Measurements from ENCODE around the gene PTH1R.

Gene PTH1R

DNA sequence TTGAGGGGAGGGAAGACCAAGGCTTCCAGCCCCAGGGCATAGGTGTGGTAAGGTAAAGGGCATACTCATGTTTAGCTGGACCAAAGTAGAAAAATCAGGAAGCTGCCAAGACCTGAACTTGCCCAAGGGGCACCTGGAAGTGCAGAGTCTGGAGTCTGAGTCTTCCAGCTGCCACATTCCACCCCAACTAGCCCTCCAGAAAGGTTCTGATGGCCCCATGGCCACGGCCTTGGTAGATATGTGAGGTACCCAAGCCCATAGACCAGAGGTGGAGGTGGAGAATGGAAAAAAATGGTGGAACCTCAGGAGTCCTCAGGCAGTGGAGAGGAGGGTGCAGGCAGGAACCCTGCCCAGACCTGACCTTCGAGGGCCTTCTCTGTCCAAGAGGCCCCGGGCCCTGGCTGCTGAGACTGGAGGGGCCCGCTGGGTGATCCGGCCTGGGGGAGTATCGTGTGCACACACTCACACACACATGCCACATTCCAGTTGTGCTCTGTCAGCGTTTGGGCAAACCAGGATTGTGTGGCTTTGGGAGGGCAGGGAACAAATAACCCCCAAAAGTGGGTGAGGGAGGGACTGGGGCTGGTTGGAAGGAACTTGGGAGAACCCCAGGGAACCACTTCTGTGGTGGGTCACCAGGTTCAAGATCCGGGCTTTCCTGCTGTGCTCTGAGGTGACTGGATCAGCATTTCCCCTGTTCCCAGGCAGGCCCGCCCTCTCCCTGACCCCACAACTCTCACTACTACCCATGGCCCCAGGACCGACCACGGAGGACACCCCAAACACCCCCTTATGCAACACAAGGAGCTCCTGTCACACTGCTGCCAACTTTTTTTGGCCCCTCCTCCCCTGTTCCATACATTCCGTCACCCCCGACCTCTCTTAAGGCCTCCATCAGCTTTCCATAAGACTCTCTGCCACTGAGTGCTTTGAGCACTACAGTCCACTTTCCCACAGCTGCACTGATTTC is 25.9 kb upstream of the PTH1R start:
- H3K27me3 ChIP-seq (ENCODE audit: low read depth, low read length), result no peaks in the 10 kb centered on the region
- peaks cover 0 to 1% of the 10 kb centered on the region in 2 donors for H3K4me1 ChIP-seq (ENCODE audit: control insufficient read depth in 1 of 2, insufficient read depth in 2 of 2, low read length in 2 of 2)
- H3K36me3 ChIP-seq (ENCODE audit: control insufficient read depth in 1 of 2, insufficient read depth in 2 of 2, low read length in 2 of 2), result no peaks in the 10 kb centered on the region
- no peaks in the 10 kb centered on the region for H3K9me3 ChIP-seq (ENCODE audit: control insufficient read depth in 1 of 2, low read length in 2 of 2)
- H3K27ac ChIP-seq (ENCODE audit: low read length), result no peak overlapping the region
- H3K4me3 ChIP-seq (ENCODE audit: low read depth in 1 of 2, low read length in 2 of 2), result no peak overlapping the region

DNA sequence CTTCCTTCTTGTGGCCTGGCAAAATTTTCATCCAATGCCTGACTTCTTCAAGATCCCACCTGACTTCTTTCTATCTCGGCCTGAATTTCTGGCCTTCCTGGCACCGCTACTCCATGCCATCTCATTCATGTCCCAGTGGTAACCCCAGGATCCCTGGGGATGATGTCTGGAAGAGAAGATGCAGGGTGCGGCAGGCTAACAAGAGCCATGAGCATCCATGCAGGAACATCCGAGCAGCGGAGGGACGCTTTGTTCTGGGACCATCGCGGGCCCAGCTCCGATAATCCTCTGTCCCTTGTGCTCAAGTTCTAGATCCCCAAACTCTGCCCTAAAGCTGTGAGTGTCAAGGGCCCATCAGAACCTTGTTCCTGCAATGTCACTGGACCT is 25.2 kb upstream of the PTH1R start:
- H3K4me3 ChIP-seq (ENCODE audit: low read depth in 1 of 2, low read length in 2 of 2), result no peak overlapping the region
- no peaks in the 10 kb centered on the region for H3K4me1 ChIP-seq (ENCODE audit: control insufficient read depth in 1 of 2, insufficient read depth in 2 of 2, low read length in 2 of 2)
- H3K27ac ChIP-seq (ENCODE audit: low read length), result no peak overlapping the region
- H3K9me3 ChIP-seq (ENCODE audit: control insufficient read depth in 1 of 2, low read length in 2 of 2), result no peaks in the 10 kb centered on the region
- H3K27me3 ChIP-seq (ENCODE audit: low read depth, low read length), result no peaks in the 10 kb centered on the region
- no peaks in the 10 kb centered on the region for H3K36me3 ChIP-seq (ENCODE audit: control insufficient read depth in 1 of 2, insufficient read depth in 2 of 2, low read length in 2 of 2)

DNA sequence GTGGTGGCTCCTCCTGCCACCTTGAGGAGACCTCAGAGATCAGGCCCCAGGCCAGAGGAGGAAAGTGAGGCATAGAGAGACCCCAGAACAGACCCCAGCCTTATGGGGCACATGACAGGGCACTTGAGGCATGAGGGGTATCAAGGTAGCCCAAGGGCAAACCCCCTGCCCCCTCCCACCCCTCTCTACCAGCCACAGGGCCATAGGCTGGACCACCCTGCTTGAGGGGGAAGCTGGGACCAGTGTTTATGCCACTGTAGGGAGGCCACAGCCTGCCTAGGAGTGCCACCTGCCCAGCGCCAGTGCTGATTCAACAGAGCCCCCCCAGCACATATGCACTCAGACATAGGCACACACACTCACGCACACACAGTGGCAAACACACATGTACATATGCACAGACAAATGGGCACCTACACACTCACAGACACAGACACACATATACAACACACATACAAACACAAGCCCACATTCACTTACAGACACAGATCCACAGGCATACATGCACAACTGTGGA is 24.6 kb upstream of the PTH1R start:
- H3K27ac ChIP-seq (ENCODE audit: low read length), result no peak overlapping the region
- no peaks in the 10 kb centered on the region for H3K4me1 ChIP-seq (ENCODE audit: control insufficient read depth in 1 of 2, insufficient read depth in 2 of 2, low read length in 2 of 2)
- no peaks in the 10 kb centered on the region for H3K9me3 ChIP-seq (ENCODE audit: control insufficient read depth in 1 of 2, low read length in 2 of 2)
- H3K36me3 ChIP-seq (ENCODE audit: control insufficient read depth in 1 of 2, insufficient read depth in 2 of 2, low read length in 2 of 2), result no peaks in the 10 kb centered on the region
- H3K27me3 ChIP-seq (ENCODE audit: low read depth, low read length), result no peaks in the 10 kb centered on the region
- no peak overlapping the region for H3K4me3 ChIP-seq (ENCODE audit: low read depth in 1 of 2, low read length in 2 of 2)

DNA sequence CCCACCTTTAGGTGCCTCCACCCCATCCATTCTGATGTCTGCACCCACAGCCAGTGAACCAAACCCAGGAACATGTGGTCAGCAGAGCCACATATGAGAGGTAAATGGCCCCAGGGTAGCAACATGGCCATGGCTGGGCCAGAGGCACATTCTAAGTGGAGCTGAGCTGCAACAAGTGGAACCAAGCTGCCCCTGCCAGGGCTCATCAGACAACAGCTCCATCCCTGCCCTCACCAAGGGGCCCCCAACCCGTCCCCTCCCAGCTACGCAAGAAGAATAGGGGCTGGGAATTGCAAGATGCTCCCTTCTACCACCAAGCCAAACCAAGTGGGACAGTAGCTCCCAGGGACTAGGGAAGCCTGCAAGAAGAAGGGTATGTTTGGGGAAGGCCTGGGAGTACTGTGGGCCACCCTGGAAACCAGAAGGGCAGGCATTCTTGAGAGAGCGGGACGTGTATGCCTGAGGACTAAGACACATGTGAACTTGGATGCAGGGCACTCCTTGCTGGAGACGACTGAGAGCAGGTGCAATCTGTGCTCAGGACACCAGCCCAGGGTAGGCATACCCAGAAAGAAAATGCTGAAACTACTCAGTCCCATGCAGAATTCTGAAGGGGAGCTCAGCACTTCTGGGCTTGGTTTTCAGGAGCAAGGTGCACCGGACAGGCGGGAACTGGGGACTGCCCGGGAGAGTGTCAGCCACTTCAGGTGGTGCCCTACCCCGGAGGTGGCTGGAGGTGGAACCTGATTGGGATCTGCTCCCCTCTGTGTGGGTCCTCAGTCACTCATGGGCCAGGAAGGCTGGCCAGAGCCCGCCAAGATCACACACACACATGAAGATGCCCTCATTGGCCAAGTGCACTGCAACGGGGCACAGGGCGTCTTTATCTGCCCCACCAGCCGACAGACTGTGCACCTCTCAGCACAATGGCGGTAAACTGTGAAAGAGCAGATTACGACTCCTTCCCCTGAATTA is 23.8 kb upstream of the PTH1R start:
- H3K27ac ChIP-seq (ENCODE audit: low read length), result no peak overlapping the region
- no peaks in the 10 kb centered on the region for H3K27me3 ChIP-seq (ENCODE audit: low read depth, low read length)
- H3K4me1 ChIP-seq (ENCODE audit: control insufficient read depth in 1 of 2, insufficient read depth in 2 of 2, low read length in 2 of 2), result no peaks in the 10 kb centered on the region
- H3K9me3 ChIP-seq (ENCODE audit: control insufficient read depth in 1 of 2, low read length in 2 of 2), result no peaks in the 10 kb centered on the region
- no peaks in the 10 kb centered on the region for H3K36me3 ChIP-seq (ENCODE audit: control insufficient read depth in 1 of 2, insufficient read depth in 2 of 2, low read length in 2 of 2)
- H3K4me3 ChIP-seq (ENCODE audit: low read depth in 1 of 2, low read length in 2 of 2), result no peak overlapping the region

DNA sequence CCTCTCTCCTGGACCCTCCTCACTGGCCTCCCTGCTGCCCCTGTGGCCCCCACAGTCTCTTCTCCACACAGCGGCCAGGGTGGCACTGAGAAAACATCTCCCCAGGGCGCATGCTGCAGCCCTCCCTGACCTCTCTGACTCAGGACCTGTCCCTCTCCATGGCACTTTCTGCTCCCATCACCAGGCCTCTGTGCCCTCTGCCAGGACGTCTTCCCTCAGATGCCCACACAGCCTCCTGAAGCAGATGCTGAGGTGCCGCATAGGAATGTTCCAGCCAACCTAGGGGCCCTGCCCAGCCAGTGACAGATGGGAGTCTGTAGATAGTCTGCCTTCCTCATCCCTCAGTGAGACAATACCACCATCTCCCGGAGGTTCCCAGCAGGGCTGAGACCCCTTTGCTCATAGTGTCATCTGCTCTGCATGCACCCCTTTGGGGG is 22.9 kb upstream of the PTH1R start:
- Histone ChIP-seq H3K9me3 (ENCODE audit: control insufficient read depth in 1 of 2, low read length in 2 of 2) (no peaks in the 10 kb centered on the region), H3K4me1 (ENCODE audit: control insufficient read depth in 1 of 2, insufficient read depth in 2 of 2, low read length in 2 of 2) (no peaks in the 10 kb centered on the region), H3K36me3 (ENCODE audit: control insufficient read depth in 1 of 2, insufficient read depth in 2 of 2, low read length in 2 of 2) (no peaks in the 10 kb centered on the region), H3K27ac (ENCODE audit: low read length) (no peak overlapping the region), H3K27me3 (ENCODE audit: low read depth, low read length) (no peaks in the 10 kb centered on the region), H3K4me3 (ENCODE audit: low read depth in 1 of 2, low read length in 2 of 2) (no peak overlapping the region)

DNA sequence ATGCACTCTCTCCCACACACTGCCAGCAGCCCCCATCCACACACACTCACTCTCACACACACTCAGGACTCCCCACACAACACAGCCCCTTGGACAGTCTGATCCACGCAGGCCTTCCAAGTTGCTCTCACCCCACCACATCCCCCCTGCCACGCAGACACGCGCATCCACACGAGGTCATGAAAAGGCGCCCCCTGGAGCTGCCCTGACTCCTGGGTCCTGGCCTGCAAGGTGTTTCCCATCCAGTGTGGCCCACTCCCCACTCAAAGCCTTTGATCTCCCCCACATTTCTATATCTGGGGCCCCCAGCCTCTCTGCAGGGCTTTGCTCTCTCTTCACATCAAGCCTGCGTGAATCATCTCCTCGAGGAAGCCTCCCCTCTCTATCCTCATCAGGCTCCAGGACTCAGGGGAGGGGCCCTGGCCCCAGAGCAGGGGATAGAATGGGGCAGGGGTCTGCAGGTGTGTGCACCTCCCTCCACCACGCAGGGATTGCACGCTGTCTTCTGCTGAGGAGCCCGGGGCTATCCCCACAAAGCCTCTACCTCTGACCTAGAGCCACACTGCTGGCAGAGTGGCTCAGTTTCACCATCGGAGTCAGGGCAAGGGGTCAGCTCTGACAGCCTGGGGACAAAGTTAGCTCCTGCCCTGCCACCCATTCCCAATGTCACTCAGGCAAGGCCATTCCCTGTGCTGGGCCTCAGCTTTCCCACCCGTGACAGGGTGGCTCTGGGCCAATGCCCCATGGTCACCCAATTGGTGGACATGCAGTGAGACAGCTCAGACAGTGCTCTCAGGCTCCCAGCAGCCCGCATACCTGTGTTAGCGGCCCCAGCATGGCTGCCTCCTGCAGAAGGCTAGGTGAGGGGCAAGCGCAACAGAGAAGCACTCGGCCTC is 20.7 kb upstream of the PTH1R start:
- no peaks in the 10 kb centered on the region for H3K36me3 ChIP-seq (ENCODE audit: control insufficient read depth in 1 of 2, insufficient read depth in 2 of 2, low read length in 2 of 2)
- H3K4me1 ChIP-seq (ENCODE audit: control insufficient read depth in 1 of 2, insufficient read depth in 2 of 2, low read length in 2 of 2), result no peaks in the 10 kb centered on the region
- H3K27ac ChIP-seq (ENCODE audit: low read length), result no peak overlapping the region
- no peak overlapping the region for H3K4me3 ChIP-seq (ENCODE audit: low read depth in 1 of 2, low read length in 2 of 2)
- no peaks in the 10 kb centered on the region for H3K9me3 ChIP-seq (ENCODE audit: control insufficient read depth in 1 of 2, low read length in 2 of 2)
- H3K27me3 ChIP-seq (ENCODE audit: low read depth, low read length), result no peaks in the 10 kb centered on the region

DNA sequence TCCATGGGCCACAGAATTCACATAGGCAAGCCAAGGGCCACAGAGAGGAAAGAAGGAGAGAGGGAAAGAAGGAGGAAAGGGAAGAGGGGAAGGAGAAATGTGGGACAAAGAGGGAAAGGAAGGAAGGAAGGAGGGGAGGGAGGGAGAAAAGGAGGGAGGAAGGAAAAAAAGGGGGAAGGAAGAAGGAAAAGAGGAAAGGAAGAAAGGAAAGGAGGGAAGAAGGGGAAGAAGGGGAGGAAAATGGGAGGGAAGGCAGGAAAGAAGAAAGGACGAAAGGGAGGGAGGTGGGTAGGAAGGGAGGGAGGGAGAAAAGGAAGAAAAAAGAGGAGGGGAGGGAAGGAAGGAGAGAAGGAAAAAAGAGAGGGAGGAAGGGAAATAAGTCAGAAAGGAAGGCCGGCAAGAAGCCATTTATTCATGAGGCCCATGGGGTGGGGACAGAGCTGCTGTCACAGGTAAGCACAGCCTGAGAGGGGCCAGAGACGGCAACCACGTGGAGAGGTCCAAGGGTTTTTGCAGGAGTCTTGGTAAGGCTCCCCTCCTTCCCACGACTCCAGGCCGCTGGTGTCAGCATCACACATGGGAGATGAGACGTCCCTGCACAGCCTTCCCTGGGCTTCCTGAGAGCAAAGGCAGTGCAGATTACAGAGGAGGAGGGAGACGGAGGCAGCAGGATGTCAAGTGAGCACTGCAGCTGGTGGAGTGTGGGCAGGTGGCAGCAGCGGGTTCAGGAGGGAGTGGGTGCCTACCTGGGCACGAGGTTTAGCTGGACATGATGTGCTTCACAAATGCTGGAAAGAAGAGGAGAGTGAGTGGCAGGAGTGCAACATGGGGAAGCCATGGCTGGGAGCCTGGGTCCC is 19.8 kb upstream of the PTH1R start:
- no peak overlapping the region for H3K4me3 ChIP-seq (ENCODE audit: low read depth in 1 of 2, low read length in 2 of 2)
- no peak overlapping the region for H3K27ac ChIP-seq (ENCODE audit: low read length)
- no peaks in the 10 kb centered on the region for H3K27me3 ChIP-seq (ENCODE audit: low read depth, low read length)
- H3K9me3 ChIP-seq (ENCODE audit: control insufficient read depth in 1 of 2, low read length in 2 of 2), result no peaks in the 10 kb centered on the region
- H3K36me3 ChIP-seq (ENCODE audit: control insufficient read depth in 1 of 2, insufficient read depth in 2 of 2, low read length in 2 of 2), result no peaks in the 10 kb centered on the region
- H3K4me1 ChIP-seq (ENCODE audit: control insufficient read depth in 1 of 2, insufficient read depth in 2 of 2, low read length in 2 of 2), result no peaks in the 10 kb centered on the region

DNA sequence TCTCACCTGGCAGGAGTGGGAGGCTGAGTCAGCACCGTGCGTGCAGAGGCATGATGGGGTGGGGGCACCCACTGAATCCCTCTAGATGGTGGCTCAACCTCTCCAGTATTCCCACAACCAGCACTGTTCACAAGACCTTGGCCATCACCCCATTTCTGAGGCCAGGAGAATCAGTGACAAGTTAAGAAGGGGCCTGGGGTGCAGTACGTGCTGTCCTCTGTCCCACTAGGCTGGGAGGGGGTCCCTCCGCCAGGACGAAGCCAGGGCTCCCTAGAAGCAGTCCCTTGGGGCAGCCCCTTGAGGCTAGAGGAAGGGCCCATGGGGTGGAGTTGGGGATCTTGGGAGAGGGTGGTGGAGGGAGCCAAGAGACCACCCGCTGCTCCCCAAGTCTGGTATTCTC is 19.1 kb upstream of the PTH1R start:
- Histone ChIP-seq H3K27ac (ENCODE audit: low read length) (no peak overlapping the region), H3K4me3 (ENCODE audit: low read depth in 1 of 2, low read length in 2 of 2) (no peak overlapping the region), H3K36me3 (ENCODE audit: control insufficient read depth in 1 of 2, insufficient read depth in 2 of 2, low read length in 2 of 2) (no peaks in the 10 kb centered on the region), H3K27me3 (ENCODE audit: low read depth, low read length) (no peaks in the 10 kb centered on the region), H3K4me1 (ENCODE audit: control insufficient read depth in 1 of 2, insufficient read depth in 2 of 2, low read length in 2 of 2) (no peaks in the 10 kb centered on the region), H3K9me3 (ENCODE audit: control insufficient read depth in 1 of 2, low read length in 2 of 2) (no peaks in the 10 kb centered on the region)

DNA sequence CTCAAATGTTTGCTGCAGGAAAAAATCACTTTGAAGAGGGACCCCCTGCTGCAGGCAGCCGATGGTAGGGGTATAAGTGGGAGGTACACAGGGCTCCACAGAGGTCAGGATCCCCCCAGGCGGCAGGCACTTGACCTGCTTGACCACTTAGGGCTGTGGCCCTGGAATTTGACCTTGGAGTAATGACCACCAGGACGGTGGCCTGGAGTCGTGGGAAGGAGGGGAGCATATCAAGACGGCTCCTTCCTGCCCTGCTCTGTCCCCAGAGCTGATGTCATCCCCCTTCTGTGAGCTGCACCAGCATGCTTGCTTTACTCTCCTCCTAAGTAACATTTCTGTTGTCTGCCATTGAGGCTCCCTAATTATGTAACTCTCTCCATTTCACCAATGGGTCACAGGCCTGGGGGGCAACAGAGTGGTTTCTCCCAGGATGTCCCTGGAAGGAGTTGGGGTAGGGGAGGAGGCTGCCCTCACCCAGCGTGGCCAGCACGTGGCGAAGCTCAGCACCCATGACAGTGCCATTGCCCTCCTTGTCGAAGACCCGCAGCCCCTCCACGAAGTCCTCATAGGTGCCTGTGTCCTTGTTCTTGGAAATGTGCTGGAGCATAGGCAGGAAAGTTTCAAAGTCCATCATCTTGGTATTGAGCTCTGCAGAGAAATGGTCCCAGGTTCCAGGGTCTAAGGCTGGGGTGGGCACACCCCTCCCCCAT is 18.4 kb upstream of the PTH1R start:
- Histone ChIP-seq H3K9me3 (ENCODE audit: control insufficient read depth in 1 of 2, low read length in 2 of 2) (no peaks in the 10 kb centered on the region), H3K36me3 (ENCODE audit: control insufficient read depth in 1 of 2, insufficient read depth in 2 of 2, low read length in 2 of 2) (no peaks in the 10 kb centered on the region), H3K4me3 (ENCODE audit: low read depth in 1 of 2, low read length in 2 of 2) (no peak overlapping the region), H3K27ac (ENCODE audit: low read length) (no peak overlapping the region), H3K27me3 (ENCODE audit: low read depth, low read length) (no peaks in the 10 kb centered on the region), H3K4me1 (ENCODE audit: control insufficient read depth in 1 of 2, insufficient read depth in 2 of 2, low read length in 2 of 2) (no peaks in the 10 kb centered on the region)
